NCI-H748 (cell line): Measurements from ENCODE around the gene NARF.
"Not testable (repeated sequence)": the region's sequence is repeated elsewhere in the genome, so short reads cannot be mapped to it uniquely, and the experiment has no call there.

Experiments
- DNase-seq: peaks from one replicate; lab custom pipeline; 2025; ENCODE audit not compliant: unreplicated experiment; lab: John Stamatoyannopoulos, UW

Gene NARF

GRCh38 chr17:82458179-82458884 lies at the start of gene NARF:
Gene NARF, plus strand, starts transcription at chr17:82458741. Its CDS starts 63 bp downstream, at chr17:82458804.
- DNase-seq, result peak; percentile 99

- DNase-seq, result no peak
Measured at GRCh38 chr17:82408938-82409318, 49.6 kb upstream of the NARF start.

DNA sequence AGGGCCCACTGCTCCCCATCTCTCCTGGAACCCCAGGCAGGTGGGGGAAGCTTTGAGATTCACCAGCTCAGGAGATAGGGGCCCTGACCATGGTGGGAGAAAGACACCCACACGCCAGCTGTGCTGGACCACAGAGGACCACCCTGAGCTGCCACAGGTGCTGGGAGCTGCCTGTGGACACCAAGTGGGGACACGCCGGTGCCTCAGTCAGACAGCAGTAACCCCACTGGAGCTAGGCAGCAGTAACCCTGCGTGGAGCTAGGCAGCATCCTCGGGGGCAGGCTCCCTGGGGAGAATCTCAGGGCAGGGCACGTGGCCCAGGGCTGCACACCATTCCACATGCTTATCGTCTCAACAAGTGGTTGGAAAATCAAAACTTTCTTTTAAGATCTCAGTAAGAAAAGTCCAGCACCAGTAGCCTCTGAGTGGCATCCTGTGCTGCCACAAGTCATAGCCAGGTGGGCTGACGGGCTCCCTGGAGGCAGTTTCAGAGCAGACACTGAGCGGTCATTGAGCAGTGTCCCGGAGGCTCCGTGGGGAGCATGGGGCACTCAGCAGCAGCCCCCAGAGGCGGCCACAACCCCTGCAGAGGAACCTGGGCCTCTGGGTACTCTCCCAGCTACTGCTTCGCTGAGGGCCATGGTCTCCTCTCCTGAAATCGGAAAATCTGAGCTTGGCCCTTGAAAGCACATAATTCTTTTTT lies 48.4 kb upstream of the NARF start:
- no peak for DNase-seq

DNA sequence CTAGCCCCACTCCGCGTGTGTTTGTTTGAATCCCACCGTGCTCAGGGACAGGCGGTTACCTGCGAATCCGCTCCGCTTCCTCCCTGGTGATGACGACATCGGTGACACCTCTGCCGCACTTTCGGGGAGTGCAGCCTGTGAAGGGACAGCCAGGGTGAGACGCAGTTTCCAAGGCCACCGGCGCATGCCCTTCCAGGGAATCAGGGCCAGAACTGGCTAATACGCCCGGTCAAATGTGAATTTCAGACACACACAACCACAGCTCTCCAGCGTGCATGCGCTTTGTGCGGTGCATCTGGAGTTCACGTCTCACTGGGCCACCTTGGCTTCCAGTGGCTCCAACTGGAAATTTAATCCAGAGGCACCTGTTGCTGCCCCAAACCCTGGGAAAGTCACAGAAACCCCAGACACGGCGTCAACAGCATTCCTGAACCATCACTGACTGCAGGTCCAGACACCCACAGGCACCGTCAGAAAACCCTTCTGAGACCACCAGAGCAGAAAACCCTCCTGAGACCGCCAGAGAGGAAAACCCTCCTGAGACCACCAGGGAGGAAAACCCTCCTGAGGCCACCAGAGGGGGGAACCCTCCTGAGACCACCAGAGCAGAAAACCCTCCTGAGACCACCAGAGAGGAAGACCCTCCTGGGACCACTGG lies 47.0 kb upstream of the NARF start:
- no peak for DNase-seq

DNA sequence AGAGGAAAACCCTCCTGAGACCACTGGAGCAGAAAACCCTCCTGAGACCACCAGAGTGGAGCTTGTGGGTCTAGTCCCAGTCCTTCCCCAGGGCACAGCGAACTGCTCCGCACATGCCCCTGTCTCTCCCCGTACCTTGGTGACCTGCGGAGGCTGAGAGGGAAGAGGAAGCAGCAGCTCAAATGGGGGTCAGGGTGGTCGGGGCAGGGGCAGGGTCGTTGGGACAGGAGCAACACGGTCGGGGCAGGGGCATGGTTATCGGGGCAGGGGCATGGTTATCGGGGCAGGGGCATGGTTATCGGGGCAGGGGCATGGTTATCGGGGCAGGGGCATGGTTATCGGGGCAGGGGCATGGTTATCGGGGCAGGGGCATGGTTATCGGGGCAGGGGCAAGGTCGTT lies 46.5 kb upstream of the NARF start:
- not testable (repeated sequence) for DNase-seq

GRCh38 chr17:82412535-82413520 lies 45.7 kb upstream of the NARF start:
- DNase-seq, result peak; percentile 60

- peak; percentile 63 for DNase-seq
Measured at GRCh38 chr17:82414548-82415281, 43.8 kb upstream of the NARF start.

GRCh38 chr17:82415336-82415735 lies 43.2 kb upstream of the NARF start:
- no peak for DNase-seq

DNA sequence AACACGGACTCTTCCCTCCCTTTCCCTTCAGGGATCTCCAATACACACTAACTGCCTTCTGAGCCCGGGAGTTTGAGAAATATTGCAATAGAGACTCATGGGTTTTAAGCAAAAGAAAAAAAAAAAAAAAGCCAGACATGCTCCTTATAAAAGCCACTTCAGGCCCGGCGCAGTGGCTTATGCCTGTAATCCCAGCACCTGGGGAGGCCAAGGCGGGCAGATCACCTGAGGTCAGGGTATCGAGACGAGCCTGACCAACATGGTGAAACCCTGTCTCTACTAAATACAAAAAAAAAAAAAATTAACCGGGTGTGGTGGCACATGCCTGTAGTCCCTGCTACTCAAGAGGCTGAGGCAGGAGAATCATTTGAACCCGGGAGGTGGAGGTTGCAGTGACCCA lies 42.8 kb upstream of the NARF start:
- no peak for DNase-seq

- DNase-seq, result no peak
Measured at GRCh38 chr17:82416264-82416663, 42.3 kb upstream of the NARF start.

GRCh38 chr17:82416771-82417170 lies 41.8 kb upstream of the NARF start:
- peak; percentile 14 for DNase-seq

DNA sequence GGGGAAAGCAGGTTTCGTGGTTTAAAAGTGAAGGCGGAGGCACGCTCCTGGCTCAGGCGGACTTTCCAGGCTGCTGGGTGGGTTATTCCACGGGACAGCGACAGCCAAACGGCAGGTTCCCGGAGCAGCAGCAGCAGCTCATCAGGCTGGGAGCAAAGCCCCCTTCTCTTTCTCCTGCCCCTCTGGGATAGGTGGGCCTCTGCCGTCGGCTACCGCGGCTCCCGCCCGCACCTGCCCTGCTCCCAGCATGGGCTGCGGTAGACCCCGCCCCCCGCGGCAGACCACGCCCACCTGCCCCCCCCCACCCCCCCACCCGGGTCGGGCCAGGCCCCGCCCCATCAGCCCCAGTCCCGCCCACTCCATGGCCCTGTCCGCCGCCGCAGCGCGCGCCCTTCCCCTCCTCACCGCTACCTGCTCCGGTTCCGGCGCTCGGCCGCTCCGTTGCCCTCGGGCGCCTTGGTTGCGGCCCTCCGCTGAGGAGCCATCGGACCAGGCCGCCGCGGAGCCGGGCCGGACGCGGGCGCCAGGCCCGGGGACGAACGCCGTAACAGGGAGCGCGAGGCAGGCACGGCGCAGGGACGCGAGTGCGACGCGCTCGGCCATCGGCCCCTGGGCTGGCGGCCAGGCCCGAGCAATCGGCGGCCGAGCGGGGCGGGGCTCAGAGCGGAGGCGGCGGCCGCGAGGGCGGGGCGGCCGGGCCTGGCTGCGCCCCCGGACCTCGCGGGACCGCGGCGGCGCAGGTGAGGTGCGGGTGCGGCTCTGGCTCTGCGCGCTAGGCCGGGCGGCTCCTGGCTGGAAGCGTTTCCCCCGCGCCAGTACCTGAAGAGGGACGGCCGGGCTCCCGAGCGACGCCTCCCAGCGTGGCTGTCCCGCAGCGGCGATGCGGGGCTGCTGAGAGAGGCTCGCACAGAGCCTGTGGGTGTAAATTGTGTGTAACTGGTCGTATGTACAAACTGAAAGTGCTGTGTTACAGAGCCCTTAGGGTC lies 40.2 kb upstream of the NARF start, which contains the start of the genes HEXD and OGFOD3:
Gene HEXD (plus strand): TSS at position 347 of the 986 bp plus-strand sequence. CDS start 1,453 bp downstream, outside the sequence.
Gene OGFOD3 (minus strand): TSS at position 586 of the 986 bp plus-strand sequence. CDS start 101 bp downstream, at position 485.
- DNase-seq, result peak; percentile 92

DNA sequence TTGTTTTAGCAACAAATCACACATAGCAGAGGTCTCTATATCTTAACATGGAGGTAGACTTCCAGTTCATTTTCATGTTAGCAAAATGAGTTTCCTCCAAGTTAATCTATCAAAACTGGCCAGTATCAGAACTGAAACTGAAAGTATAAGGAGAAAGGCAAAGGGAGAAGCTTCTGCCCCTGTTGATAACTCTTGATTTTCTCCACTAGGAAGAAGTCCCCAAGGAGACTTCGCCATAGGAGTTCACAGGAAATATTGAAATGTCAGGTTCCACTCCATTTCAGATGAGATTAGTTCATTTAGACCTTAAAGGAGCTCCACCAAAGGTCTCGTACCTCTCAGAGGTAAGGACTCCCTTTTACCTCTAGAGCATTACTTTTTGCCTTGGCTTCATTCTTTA lies 39.0 kb upstream of the NARF start:
- DNase-seq, result no peak

DNA sequence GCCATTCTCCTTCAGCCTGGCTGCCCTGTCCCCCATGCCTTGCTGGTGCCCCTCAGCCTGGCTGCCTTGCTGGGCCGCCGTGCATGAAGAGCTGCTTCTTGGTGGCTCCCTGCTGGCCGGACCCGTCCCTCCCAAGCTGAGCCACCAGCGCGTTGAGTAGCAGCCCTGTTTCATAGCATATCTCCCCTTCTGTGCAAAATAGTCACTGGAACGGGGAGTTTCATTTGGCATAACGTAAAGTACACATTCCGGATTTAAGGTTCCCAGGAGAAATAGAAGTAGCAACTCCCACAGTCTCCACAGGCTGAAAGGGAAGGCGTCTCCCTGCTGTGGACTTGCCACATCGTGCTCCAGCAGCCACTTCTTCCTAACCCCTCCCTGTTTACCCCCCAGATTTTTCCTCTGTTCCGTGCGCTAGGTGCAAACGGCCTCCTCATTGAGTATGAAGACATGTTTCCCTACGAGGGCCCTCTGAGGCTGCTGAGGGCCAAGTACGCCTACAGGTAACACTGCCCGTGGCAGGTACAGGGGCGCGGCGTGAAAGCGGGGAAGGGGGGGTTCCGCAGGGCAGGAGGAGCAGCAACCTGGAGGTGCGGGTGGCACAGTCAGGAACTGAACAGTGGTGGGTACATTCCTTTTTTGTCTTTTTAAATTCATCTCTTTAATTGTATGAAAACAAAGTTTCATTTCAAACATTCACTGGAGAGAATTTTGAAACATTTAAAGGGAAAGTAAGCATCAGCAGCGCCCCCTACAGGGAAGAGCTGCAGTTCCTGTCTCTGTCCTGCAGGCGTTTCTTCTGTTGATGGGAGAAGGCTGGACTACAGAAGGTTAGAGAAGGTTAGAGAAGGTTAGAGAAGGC lies 34.3 kb upstream of the NARF start:
- DNase-seq, result peak; percentile 66

GRCh38 chr17:82424863-82425159 lies 33.7 kb upstream of the NARF start:
- no peak for DNase-seq

GRCh38 chr17:82428546-82428945 lies 30.0 kb upstream of the NARF start:
- DNase-seq, result no peak

GRCh38 chr17:82429824-82430223 lies 28.7 kb upstream of the NARF start:
- no peak for DNase-seq

DNA sequence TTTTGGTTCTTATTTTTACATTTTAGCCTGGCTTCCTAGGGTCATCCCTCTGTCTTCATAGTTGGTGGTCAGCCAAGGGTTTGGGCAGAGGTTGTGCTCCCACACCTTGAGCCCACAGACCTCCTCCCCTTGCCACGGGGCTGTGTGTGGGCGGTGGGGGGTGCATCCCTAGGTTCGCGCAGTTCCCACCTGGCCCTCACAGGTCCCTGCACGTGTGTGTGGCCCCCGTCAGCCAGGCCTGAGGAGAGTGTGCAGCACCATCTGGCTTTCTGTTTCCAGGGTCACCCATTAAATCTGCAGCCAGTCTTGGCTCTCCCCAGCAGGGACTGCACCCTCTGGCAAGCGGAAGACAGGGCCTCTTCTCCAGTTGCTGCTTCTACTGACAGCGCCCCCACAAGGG lies 26.5 kb upstream of the NARF start:
- DNase-seq, result no peak
